PFSK-1 (cell line): Measurements from ENCODE around the gene FNIP1.

Experiments
- FOXP2 ChIP-seq: optimal IDR thresholded peaks from 2 replicates; pipeline ENCODE3; 2011; ENCODE audit warnings: borderline replicate concordance, control low read depth, inconsistent platforms; ENCODE audit not compliant: insufficient read depth; ENCODE audit errors: extremely low read length, extremely low read depth
- POLR2AphosphoS5 ChIP-seq: IDR thresholded peaks from 2 replicates; pipeline ENCODE4 v1.6.1; 2012; ENCODE audit warnings: low read depth, mild to moderate bottlenecking, control low read depth, low read length, moderate library complexity
- REST ChIP-seq, 2 experiments: IDR thresholded peaks; 2 replicates each; pipeline versions ENCODE4 v1.6.1 to v1.8.0; 2011 to 2012; ENCODE audit warnings: low read depth in 2 of 2, low read length in 2 of 2, control low read depth in 1 of 2, inconsistent platforms in 1 of 2, mild to moderate bottlenecking in 1 of 2, moderate library complexity in 1 of 2; ENCODE audit not compliant: insufficient read depth in 1 of 2
- SIN3A ChIP-seq: IDR thresholded peaks from 2 replicates; pipeline ENCODE4 v1.6.1; 2012; ENCODE audit warnings: mild to moderate bottlenecking, low read length, moderate library complexity, borderline replicate concordance; ENCODE audit not compliant: insufficient read depth
- TAF1 ChIP-seq: IDR thresholded peaks from 2 replicates; pipeline ENCODE4 v1.6.1; 2012; ENCODE audit warnings: low read length, control low read depth, borderline replicate concordance; ENCODE audit not compliant: insufficient read depth

The FNIP1 gene

GRCh38 chr5:131783357-131783756, 13.5 kb downstream of the FNIP1 start:
- TF ChIP-seq POLR2AphosphoS5 (no peak), TAF1 (no peak), SIN3A (no peak), FOXP2 (no peak), REST (IDR thresholded peaks at IDR 0.05; ENCODE audit: insufficient read depth in 1 of 2, low read depth in 2 of 2, low read length in 2 of 2) (no peak)

GRCh38 chr5:131782717-131783116, 14.1 kb downstream of the FNIP1 start:
- TF ChIP-seq POLR2AphosphoS5 (no peak), SIN3A (no peak), FOXP2 (no peak), TAF1 (no peak), REST (IDR thresholded peaks at IDR 0.05; ENCODE audit: insufficient read depth in 1 of 2, low read depth in 2 of 2, low read length in 2 of 2) (no peak)

GRCh38 chr5:131776450-131776849, 20.4 kb downstream of the FNIP1 start:
- no peak for TF ChIP-seq TAF1
- no peak for TF ChIP-seq REST (IDR thresholded peaks at IDR 0.05; ENCODE audit: insufficient read depth in 1 of 2, low read depth in 2 of 2, low read length in 2 of 2)
- TF ChIP-seq SIN3A, result no peak
- no peak for TF ChIP-seq POLR2AphosphoS5
- TF ChIP-seq FOXP2, result no peak

- TF ChIP-seq FOXP2 (no peak), REST (IDR thresholded peaks at IDR 0.05; ENCODE audit: insufficient read depth in 1 of 2, low read depth in 2 of 2, low read length in 2 of 2) (no peak), POLR2AphosphoS5 (no peak), TAF1 (no peak), SIN3A (no peak)
Measured at GRCh38 chr5:131774652-131775367, 22.0 kb downstream of the FNIP1 start.

GRCh38 chr5:131773805-131774204, 23.0 kb downstream of the FNIP1 start:
- TF ChIP-seq POLR2AphosphoS5 (no peak), TAF1 (no peak), FOXP2 (no peak), SIN3A (no peak), REST (IDR thresholded peaks at IDR 0.05; ENCODE audit: insufficient read depth in 1 of 2, low read depth in 2 of 2, low read length in 2 of 2) (no peak)
